Keratinocyte (primary cell): ENCODE results near the gene SLC39A13. TPM values are rescaled to one million over a fixed set of nuclear protein-coding genes. Genes with fewer than 3 reads are reported as not detected.

Experiments
- DNase-seq: peaks from one replicate; pipeline ENCODE4 v3.0.0-alpha.2; 2011; ENCODE audit warnings: low read depth, missing footprints, low spot score
- FAIRE-seq: peaks from 2 replicates; lab custom pipeline; 2011; peaks lifted over from hg19 to GRCh38; lab: Jason Lieb, UNC
- H2AFZ ChIP-seq: 2 replicates; pipeline ENCODE4 v1.6.0; 2012; ENCODE audit warnings: low read length, control low read depth, inconsistent platforms; ENCODE audit not compliant: control insufficient read depth
- H3K27ac ChIP-seq: 2 replicates; pipeline ENCODE4 v1.5.1; 2011; ENCODE audit warnings: low read length; ENCODE audit not compliant: control insufficient read depth, insufficient read depth
- H3K27me3 ChIP-seq: 3 replicates; pipeline ENCODE4 v1.6.0; 2011; ENCODE audit warnings: low read length; ENCODE audit not compliant: control insufficient read depth, insufficient read depth; ENCODE audit errors: extremely low read depth
- H3K36me3 ChIP-seq, 2 experiments: 2 replicates in 1 of 2; 3 replicates in 1 of 2; pipeline ENCODE4 v1.5.1; 2011; ENCODE audit warnings: low read length in 2 of 2, mild to moderate bottlenecking in 1 of 2; ENCODE audit not compliant: control insufficient read depth in 2 of 2, insufficient read depth in 2 of 2; ENCODE audit errors: extremely low read depth in 1 of 2
- H3K4me1 ChIP-seq: 3 replicates; pipeline ENCODE4 v1.5.1; 2011; ENCODE audit warnings: low read length; ENCODE audit not compliant: control insufficient read depth, insufficient read depth; ENCODE audit errors: extremely low read depth
- H3K4me2 ChIP-seq: 3 replicates; pipeline ENCODE4 v1.6.0; 2011; ENCODE audit warnings: low read depth, low read length; ENCODE audit not compliant: control insufficient read depth, insufficient read depth; ENCODE audit errors: extremely low read depth
- H3K4me3 ChIP-seq, 3 experiments: fragments of 200-600 bp in 1 of 3; sonication (generic) in 1 of 3; 2 replicates in 2 of 3; 3 replicates in 1 of 3; pipeline ENCODE4 v1.5.1; 2011 to 2016; ENCODE audit warnings: low read length in 3 of 3, mild to moderate bottlenecking in 3 of 3, control low read depth in 2 of 3, inconsistent platforms in 1 of 3, low read depth in 1 of 3, mixed read lengths in 1 of 3, mixed run types in 1 of 3, moderate library complexity in 1 of 3; ENCODE audit not compliant: control insufficient read depth in 2 of 3, insufficient read depth in 2 of 3; ENCODE audit errors: extremely low read depth in 1 of 3
- H3K79me2 ChIP-seq: 2 replicates; pipeline ENCODE4 v1.6.0; 2012; ENCODE audit warnings: low read length; ENCODE audit not compliant: control insufficient read depth, insufficient read depth
- H3K9ac ChIP-seq: 3 replicates; pipeline ENCODE4 v1.6.0; 2011; ENCODE audit warnings: low read length; ENCODE audit not compliant: control insufficient read depth, insufficient read depth; ENCODE audit errors: extremely low read depth
- H3K9me1 ChIP-seq: 3 replicates; pipeline ENCODE4 v1.6.0; 2011; ENCODE audit warnings: low read length; ENCODE audit not compliant: control insufficient read depth, insufficient read depth; ENCODE audit errors: extremely low read depth
- H3K9me3 ChIP-seq: 2 replicates; pipeline ENCODE4 v1.5.1; 2012; ENCODE audit warnings: low read depth, low read length; ENCODE audit not compliant: control insufficient read depth
- H4K20me1 ChIP-seq: 3 replicates; pipeline ENCODE4 v1.6.0; 2011; ENCODE audit warnings: low read length; ENCODE audit not compliant: control insufficient read depth, insufficient read depth; ENCODE audit errors: extremely low read depth
- CTCF ChIP-seq, 3 experiments: IDR thresholded peaks in 1 of 3; conservative IDR thresholded peaks in 1 of 3; optimal IDR thresholded peaks in 1 of 3; 2 replicates in 2 of 3; 3 replicates in 1 of 3; pipeline versions ENCODE3 to v1.5.1; 2011; ENCODE audit warnings: low read length in 3 of 3, mild to moderate bottlenecking in 3 of 3, moderate library complexity in 2 of 3, control low read depth in 1 of 3, inconsistent platforms in 1 of 3; ENCODE audit not compliant: insufficient read depth in 2 of 3; ENCODE audit errors: extremely low read depth in 1 of 3
- EZH2 ChIP-seq: IDR thresholded peaks from one replicate; pipeline ENCODE4 v1.6.1; 2012; ENCODE audit warnings: inconsistent platforms, mild to moderate bottlenecking, low read length, moderate library complexity
- dilution Hi-C: fragments of 300-500 bp; cut with MboI; formaldehyde crosslinking; loops from one replicate; pipeline ENCODE4 v1.7.0; 2020; ENCODE audit warnings: low sequenced_read_pairs; ENCODE audit not compliant: extremely low pct_ligation_motif_present
- polyA plus RNA-seq, 5 experiments: library from polyadenylated mRNA; depleted of rRNA in 3 of 5; stranded (reverse) in 3 of 5; stranded (forward) in 1 of 5; unstranded in 1 of 5; fragments of >200 nt; gene quantifications; 1 replicate in 1 of 5; 2 replicates in 3 of 5; 3 replicates in 1 of 5; pipeline versions ENCODE4 v1.2.1 to v1.2.3, GENCODE V29; 2011 to 2012; ENCODE audit warnings: missing spikeins in 2 of 5, low read depth in 1 of 5, low replicate concordance in 1 of 5

SLC39A13 gene
- polyA plus RNA-seq, 1 donor (not counting 4 experiments of a cell fraction or from before 2014, with no cell fraction given), result 35.3 TPM

GRCh38 chr11:47431356-47432083 is 23.1 kb downstream of the SLC39A13 start:
- FAIRE-seq, result no peak
- dilution Hi-C loops, result no loop called here

GRCh38 chr11:47433157-47433556 is 24.8 kb downstream of the SLC39A13 start:
- no peaks in the 10 kb centered on the region for H3K36me3 ChIP-seq
- H3K4me2 ChIP-seq, result no peak overlapping the region
- H3K9me1 ChIP-seq, result no peaks in the 10 kb centered on the region
- H3K9ac ChIP-seq, result no peak overlapping the region
- H3K27me3 ChIP-seq, result no peaks in the 10 kb centered on the region
- no peak overlapping the region for H3K4me3 ChIP-seq
- H3K27ac ChIP-seq, result no peak overlapping the region
- FAIRE-seq, result no peak
- no peak for DNase-seq
- H3K4me1 ChIP-seq, result no peaks in the 10 kb centered on the region
- H3K79me2 ChIP-seq, result no peaks in the 10 kb centered on the region
- TF ChIP-seq EZH2 (no peak), CTCF (optimal IDR thresholded peaks at IDR 0.05 in 1 of 3, IDR thresholded peaks at IDR 0.05 in 1 of 3, conservative IDR thresholded peaks at IDR 0.05 in 1 of 3; ENCODE audit: extremely low read depth in 1 of 3, insufficient read depth in 2 of 3, low read length in 3 of 3) (no peak)
- no peaks in the 10 kb centered on the region for H3K9me3 ChIP-seq
- dilution Hi-C loops, result no loop called here
- H4K20me1 ChIP-seq, result no peaks in the 10 kb centered on the region
- H2AFZ ChIP-seq, result no peak overlapping the region

More at GRCh38 chr11:47431356-47432083, 23.1 kb downstream of the SLC39A13 start:
- Histone ChIP-seq H3K4me1 (no peaks in the 10 kb centered on the region), H3K36me3 (no peaks in the 10 kb centered on the region), H2AFZ (no peak overlapping the region), H3K4me2 (no peak overlapping the region), H3K4me3 (no peak overlapping the region), H4K20me1 (no peaks in the 10 kb centered on the region), H3K9ac (no peak overlapping the region), H3K9me1 (no peaks in the 10 kb centered on the region), H3K9me3 (no peaks in the 10 kb centered on the region), H3K79me2 (no peaks in the 10 kb centered on the region), H3K27ac (no peak overlapping the region), H3K27me3 (no peaks in the 10 kb centered on the region)
- no peak for TF ChIP-seq CTCF (optimal IDR thresholded peaks at IDR 0.05 in 1 of 3, IDR thresholded peaks at IDR 0.05 in 1 of 3, conservative IDR thresholded peaks at IDR 0.05 in 1 of 3; ENCODE audit: extremely low read depth in 1 of 3, insufficient read depth in 2 of 3, low read length in 3 of 3)
- no peak for TF ChIP-seq EZH2
- DNase-seq, result no peak
